ENCODE data around the gene FGFR4. TPM values are rescaled to one million over a fixed set of nuclear protein-coding genes. Genes with fewer than 3 reads are reported as not detected.
A peak's percentile ranks its signal among the peaks of the same experiment; 100 is the strongest.

FGFR4 gene
- total RNA-seq, 1 donor from 2014 or later: 258 TPM

DNA sequence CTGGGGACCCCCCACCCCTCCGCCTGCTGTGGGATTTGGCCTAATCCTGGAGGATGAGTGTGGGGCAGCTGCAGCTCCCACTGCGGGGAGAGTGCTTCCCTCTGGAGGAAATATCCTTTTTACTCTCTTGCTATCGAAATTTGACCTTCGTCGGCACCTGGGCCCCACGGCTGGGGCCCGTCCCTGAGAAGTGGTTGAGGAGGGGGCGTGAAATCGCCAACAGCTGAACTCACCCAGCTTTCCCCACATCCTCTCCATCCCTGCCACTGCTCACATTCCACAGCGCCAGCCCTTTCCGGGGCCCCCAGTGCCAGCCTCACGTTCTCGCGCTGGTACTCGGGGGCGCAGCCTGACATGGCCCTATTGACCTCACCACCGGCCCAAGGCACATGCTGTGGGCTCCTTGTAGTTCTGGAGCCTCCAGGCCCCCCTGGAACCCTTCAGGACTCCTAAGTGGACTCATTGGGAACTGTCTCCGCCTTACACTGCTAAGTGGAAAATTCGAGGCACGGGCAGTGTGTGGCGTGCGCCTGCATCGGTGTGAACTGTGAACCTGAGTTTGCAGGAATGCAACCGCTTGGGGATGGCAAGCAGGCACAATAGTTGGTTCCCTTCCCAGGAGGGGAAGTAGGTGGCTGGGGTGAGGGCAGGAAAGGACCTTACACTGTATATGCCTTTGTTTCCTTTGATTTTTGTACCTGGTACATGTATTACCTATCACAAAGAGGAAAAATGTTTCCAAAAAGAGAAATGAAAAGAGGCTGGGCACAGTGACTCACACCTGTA lies 19.2 kb downstream of the FGFR4 start:
- Mint-ChIP-seq H3K4me3 (ENCODE audit: low read depth) (no peak overlapping the region), H3K36me3 (ENCODE audit: insufficient read depth) (no peaks in the 10 kb centered on the region), H3K27me3 (no peaks in the 10 kb centered on the region), H3K4me1 (ENCODE audit: low read depth) (peaks cover 24% of the 10 kb centered on the region), H3K27ac (peak overlapping the region; percentile 33), H3K9me3 (ENCODE audit: low read depth) (no peaks in the 10 kb centered on the region)
- TF ChIP-seq, protein P1, sequence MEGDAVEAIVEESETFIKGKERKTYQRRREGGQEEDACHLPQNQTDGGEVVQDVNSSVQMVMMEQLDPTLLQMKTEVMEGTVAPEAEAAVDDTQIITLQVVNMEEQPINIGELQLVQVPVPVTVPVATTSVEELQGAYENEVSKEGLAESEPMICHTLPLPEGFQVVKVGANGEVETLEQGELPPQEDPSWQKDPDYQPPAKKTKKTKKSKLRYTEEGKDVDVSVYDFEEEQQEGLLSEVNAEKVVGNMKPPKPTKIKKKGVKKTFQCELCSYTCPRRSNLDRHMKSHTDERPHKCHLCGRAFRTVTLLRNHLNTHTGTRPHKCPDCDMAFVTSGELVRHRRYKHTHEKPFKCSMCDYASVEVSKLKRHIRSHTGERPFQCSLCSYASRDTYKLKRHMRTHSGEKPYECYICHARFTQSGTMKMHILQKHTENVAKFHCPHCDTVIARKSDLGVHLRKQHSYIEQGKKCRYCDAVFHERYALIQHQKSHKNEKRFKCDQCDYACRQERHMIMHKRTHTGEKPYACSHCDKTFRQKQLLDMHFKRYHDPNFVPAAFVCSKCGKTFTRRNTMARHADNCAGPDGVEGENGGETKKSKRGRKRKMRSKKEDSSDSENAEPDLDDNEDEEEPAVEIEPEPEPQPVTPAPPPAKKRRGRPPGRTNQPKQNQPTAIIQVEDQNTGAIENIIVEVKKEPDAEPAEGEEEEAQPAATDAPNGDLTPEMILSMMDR (IDR thresholded peaks at IDR 0.05; ENCODE audit: unreplicated experiment): no peak
- no peak for DNase-seq (ENCODE audit: low spot score, unreplicated experiment)

DNA sequence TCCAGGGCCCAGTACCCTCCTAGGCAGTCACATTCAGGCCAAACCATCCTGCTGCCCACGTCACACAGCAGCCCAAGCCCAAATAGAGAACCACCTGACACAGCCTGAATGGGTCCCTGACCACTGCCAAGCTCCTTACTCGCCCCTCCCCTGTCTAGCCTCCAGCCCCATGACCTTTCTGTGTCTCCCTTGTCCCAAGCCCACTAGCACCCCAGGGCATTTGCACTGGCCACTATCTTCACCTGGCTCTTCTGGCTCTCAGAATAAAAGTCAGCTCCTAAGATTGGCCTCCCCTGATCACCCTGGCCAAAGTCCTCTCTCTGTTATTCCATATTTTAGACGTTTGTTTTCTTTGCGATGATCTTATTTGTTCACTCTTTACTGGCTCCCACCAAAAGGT lies 20.4 kb downstream of the FGFR4 start:
- TF ChIP-seq, protein P1 (IDR thresholded peaks at IDR 0.05; ENCODE audit: unreplicated experiment): no peak
- Mint-ChIP-seq H3K27me3 (no peaks in the 10 kb centered on the region), H3K4me1 (ENCODE audit: low read depth) (peaks cover 28% of the 10 kb centered on the region), H3K27ac (no peak overlapping the region), H3K9me3 (ENCODE audit: low read depth) (no peaks in the 10 kb centered on the region), H3K36me3 (ENCODE audit: insufficient read depth) (no peaks in the 10 kb centered on the region), H3K4me3 (ENCODE audit: low read depth) (no peak overlapping the region)
- DNase-seq (ENCODE audit: low spot score, unreplicated experiment): no peak

DNA sequence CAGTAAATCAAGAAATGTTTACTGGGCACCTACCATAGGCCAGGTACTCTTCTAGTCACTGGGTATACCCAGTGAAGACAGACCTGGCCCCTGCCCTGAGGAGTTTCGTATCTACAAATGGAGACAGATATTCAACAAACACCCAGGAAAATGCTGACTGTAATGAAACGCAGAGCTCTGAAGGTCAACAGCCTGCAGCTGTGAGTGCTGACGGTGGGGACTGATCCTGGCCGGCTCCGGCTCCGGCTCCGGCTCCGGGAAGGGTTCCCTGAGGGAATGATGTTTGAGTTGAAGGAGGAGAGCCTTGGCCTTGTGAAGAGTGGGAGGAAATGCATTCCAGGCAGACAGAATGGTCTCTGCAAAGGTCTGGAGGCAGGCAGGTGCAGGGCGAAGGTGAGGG lies 23.1 kb downstream of the FGFR4 start:
- TF ChIP-seq, protein P1 (IDR thresholded peaks at IDR 0.05; ENCODE audit: unreplicated experiment): no peak
- Mint-ChIP-seq H3K27ac (no peak overlapping the region), H3K4me1 (ENCODE audit: low read depth) (peaks cover 28% of the 10 kb centered on the region), H3K27me3 (no peaks in the 10 kb centered on the region), H3K9me3 (ENCODE audit: low read depth) (no peaks in the 10 kb centered on the region), H3K4me3 (ENCODE audit: low read depth) (no peak overlapping the region), H3K36me3 (ENCODE audit: insufficient read depth) (no peaks in the 10 kb centered on the region)
- no peak for DNase-seq (ENCODE audit: low spot score, unreplicated experiment)

DNA sequence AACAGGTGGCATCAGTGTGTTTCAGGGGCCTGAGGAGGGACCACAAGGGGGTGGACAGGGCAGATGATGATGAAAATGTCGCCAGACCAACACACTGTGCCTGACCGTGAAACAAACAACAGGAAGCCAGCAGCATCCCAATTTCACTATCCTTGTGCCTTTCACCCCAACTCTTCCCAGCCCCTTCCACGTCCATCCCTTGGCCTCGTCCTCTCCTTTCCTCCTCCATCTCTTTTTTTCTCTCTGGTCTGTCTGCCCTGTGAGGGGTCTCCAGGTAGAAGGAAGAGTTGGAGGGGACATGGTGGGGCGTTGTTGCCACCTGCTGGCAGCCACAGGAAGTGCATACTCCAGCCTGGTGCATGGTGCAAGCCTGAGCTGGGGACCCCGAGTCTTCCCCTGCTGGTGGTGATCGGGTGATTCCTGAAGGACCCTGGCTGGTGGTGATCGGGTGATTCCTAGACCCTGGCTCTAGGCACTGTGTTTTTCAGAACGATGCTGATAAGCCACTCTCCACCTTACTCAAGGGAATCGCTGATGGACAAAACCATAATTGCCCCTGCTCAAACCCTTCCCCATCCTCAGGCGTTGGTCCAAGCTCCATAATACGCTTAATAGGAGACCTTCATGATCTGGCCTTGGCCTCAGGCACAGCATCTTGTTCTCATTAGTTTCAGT lies 25.1 kb downstream of the FGFR4 start:
- Mint-ChIP-seq H3K4me3 (ENCODE audit: low read depth) (no peak overlapping the region), H3K27me3 (peaks cover 5% of the 10 kb centered on the region), H3K4me1 (ENCODE audit: low read depth) (peaks cover 21% of the 10 kb centered on the region), H3K9me3 (ENCODE audit: low read depth) (no peaks in the 10 kb centered on the region), H3K27ac (no peak overlapping the region), H3K36me3 (ENCODE audit: insufficient read depth) (no peaks in the 10 kb centered on the region)
- DNase-seq (ENCODE audit: low spot score, unreplicated experiment): peak; percentile 82
- TF ChIP-seq, protein P1 (IDR thresholded peaks at IDR 0.05; ENCODE audit: unreplicated experiment): peak; percentile 94

DNA sequence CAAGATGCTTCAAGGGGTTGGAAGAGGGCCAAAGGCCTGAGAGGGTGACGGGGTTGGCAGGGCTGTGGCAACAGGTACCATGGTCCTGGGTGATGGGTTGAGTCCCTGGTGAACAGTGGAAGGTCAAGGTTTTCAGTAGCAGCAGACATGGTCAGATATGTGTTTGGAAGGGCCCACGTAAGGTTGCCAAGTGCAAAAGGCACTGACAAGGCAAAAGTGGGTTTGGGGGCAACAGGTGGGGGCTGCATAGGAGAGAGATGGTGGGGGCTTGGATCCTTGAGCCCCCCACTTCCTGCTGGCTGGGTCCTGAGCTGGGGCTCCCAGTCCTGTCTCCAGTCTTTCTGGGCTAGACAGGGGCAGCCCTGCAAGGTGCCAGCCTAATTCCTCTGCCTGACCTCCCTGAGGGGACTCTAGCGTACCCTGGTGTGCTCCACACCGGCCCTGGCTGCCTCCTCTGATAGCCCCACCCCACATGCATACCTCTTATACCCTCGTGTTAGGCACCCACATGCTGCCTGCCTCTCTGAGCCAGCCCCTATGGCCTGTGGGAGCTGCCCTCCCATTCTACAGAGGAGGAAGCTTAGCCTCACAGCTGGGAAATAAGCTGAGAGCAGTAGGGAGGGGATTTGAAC lies 26.0 kb downstream of the FGFR4 start:
- Mint-ChIP-seq H3K27me3 (peaks cover 5% of the 10 kb centered on the region), H3K4me1 (ENCODE audit: low read depth) (peaks cover 21% of the 10 kb centered on the region), H3K4me3 (ENCODE audit: low read depth) (no peak overlapping the region), H3K9me3 (ENCODE audit: low read depth) (no peaks in the 10 kb centered on the region), H3K36me3 (ENCODE audit: insufficient read depth) (no peaks in the 10 kb centered on the region), H3K27ac (no peak overlapping the region)
- TF ChIP-seq, protein P1 (IDR thresholded peaks at IDR 0.05; ENCODE audit: unreplicated experiment): no peak
- no peak for DNase-seq (ENCODE audit: low spot score, unreplicated experiment)
